HG03565 (cell line): Measurements from ENCODE around the gene DPEP2.
A peak's percentile ranks its signal among the peaks of the same experiment; 100 is the strongest.
"Not testable (repeated sequence)": the region's sequence is repeated elsewhere in the genome, so short reads cannot be mapped to it uniquely, and the experiment has no call there.

Experiments used
- ATAC-seq: cut with Tn5 transposase; IDR thresholded peaks from one replicate; pipeline ENCODE4 v1.9.1; 2021; ENCODE audit warnings: mild to moderate bottlenecking, moderate library complexity; ENCODE audit not compliant: unreplicated experiment

DPEP2 gene

GRCh38 chr16:67977005-67977404, 22.3 kb downstream of the DPEP2 start:
- no peak for ATAC-seq

DNA sequence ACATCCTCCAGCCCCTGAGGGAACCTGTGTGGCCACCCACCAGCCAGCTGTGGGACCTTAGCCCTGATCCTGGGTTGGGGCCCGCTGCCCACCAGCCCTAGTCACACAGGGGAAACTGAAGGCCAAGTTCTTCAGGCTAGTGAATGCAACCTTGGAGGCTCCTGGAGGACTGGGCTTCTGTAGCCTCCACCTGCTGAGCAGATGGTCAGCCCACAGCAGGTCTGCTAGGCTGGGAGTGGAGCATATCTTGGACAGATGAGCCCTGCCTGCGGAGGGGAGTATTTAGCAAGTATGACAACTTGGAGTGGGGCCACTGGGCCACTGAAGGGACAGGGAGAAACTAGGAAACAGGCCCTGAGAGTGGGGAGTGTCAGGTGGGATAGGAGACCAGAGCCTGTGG, 23.1 kb downstream of the DPEP2 start:
- ATAC-seq, result no peak

DNA sequence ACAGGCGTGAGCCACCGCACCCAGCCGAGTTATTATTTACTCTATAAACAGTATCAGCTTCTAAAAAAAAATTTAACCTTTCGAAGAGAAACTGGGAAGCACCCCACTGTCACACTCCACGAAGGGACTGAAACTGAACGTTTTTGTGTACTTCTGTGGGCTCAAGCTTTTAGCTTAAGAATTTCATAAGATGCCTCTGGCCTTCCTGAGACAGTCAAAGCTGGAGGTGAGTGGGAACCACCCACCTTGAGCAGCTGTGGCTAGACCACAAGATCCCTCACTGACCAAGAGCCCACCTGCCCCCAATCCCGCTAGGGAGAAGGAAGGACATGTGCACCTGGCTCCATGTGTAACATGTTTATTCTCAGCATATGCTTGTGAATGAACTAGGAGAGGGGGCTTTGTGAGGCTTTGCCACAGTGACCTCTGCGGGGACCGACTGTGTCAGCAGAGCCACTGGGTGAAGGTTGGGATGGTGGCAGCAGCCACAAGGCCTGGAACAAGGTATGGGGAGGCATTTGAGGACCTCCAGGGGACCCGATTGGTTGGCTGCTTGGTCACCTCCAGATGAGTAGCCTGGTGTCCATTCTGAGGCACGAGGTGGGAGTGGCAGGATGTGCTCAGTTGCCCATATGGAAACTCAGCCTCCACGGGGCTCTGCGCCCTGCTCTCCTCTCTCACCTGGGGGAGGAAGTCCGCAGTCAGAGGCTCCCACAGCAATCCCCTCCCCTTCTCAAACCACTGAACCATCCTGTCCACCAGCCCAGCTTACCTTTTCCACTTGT, 23.8 kb downstream of the DPEP2 start:
- ATAC-seq, result no peak

DNA sequence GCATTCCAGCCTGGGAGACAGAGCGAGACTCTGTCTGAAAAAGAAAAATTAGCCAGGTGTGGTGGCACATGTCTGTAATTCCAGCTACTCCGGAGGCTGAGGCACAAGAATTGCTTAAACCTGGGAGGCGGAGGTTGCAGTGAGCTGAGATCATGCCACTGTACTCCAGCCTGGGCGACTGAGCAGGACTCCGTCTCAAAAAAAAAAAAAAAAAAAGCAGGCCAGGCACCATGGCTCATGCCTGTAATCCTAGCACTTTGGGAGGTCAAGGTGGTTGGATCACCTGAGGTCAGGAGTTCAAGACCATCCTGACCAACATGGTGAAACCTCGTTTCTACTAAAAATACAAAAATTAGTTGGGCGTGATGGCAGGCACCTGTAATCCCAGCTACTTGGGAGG, 27.0 kb downstream of the DPEP2 start:
- ATAC-seq, result not testable (repeated sequence)

DNA sequence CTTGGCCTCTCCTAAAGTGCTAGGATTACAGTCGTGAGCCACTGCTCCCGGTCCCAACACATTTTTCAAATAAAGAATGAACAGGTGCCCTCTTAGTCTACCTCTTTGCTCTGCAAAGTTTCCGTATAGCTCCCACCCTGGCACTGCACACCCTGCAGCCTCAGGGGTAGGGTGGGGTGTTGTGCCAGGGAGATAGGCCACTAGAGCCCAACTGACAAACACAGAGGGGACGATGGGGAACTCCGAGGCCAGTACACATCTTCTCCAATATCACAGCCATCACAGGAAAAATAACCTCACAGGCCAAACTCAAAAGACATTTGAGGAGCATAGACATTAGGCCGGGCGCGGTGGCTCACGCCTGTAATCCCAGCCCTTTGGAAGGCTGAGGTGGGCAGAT, 28.2 kb downstream of the DPEP2 start:
- ATAC-seq, result no peak

DNA sequence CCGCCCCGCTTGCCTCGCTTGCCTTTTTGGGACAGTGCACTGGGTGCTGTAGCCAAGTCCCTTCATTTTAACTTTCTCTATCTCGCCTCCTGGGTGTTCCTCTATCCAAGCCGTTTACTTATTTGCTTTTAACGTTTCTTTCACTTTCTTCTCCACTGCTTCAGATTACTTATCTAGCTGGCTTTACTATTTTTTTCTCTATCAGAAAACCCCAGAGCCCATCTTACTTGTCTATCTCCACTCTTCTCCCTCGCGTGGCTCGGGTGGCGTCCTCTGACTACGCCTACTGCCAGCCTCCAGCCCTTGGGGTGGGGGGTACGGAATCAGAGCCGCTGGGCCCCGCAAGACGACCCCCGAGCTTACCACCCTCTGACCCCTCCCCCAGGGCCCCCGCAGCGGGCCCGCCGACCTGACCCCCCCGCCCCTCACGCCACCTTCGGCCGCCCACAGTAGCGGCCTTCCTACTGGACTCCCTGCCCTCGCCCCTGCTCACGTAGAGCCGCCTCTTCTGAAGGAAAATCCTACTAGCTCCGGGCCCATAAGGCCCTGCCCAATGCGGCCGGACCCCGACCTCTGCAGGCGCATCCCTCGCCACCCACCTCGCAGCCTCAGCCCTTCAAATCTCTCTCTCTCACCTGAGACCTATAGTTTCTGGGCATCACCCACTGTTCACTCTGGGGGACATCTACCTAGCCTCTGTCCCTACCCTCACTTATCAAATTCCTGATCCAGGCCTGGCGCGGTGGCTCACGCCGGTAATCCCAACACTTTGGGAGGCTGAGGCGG, 29.8 kb downstream of the DPEP2 start:
- ATAC-seq, result no peak

DNA sequence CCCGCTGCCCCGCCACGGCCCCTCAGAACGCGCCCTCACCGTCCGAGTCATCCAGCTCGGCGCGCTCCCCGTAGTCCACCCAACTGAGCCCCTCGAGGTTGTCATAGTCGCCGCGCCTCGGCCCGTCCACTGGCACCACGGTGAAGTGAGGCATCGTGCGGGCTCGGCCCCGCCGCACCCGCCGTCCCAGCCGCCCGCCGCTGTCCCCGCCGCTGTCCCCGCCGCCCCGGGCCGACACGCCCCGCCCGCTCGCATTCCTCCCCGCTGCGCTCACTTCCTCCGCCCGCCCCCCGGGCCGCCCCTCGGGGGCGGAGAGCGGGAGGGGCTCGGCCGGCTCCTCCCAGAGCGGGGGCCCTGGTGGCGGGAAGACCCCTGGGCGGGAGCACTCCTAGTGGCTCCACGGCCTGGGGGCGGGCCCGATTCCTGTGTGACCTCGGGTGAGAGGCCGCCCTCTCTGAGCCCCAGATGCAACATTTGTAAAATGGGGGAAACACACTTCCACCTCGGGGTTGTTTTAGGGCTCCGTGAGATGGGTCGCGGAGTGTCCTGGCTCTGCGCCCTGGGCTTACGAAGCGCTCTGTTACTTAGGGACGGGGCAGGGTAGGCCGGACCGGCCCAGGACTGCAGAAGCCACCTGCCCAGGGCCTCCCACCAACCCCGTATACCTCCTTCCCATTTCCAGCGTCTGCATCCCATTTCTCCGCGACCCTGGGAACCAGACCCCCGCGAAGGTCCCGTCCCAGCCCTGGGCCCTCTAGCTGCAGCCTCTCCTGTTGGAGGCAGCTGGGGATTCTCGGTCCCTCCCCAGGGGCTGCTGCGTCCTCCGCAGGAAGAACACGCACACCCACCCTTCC, 30.7 kb downstream of the DPEP2 start, which contains the start of gene SLC12A4:
Gene SLC12A4 (minus strand): TSS at position 238 of the 854 bp plus-strand sequence. CDS start 84 bp downstream, at position 154.
- peak; percentile 63 for ATAC-seq

- ATAC-seq, result peak; percentile 18
These were observed 31.3 kb downstream of the DPEP2 start for GRCh38 chr16:67967958-67968399.

DNA sequence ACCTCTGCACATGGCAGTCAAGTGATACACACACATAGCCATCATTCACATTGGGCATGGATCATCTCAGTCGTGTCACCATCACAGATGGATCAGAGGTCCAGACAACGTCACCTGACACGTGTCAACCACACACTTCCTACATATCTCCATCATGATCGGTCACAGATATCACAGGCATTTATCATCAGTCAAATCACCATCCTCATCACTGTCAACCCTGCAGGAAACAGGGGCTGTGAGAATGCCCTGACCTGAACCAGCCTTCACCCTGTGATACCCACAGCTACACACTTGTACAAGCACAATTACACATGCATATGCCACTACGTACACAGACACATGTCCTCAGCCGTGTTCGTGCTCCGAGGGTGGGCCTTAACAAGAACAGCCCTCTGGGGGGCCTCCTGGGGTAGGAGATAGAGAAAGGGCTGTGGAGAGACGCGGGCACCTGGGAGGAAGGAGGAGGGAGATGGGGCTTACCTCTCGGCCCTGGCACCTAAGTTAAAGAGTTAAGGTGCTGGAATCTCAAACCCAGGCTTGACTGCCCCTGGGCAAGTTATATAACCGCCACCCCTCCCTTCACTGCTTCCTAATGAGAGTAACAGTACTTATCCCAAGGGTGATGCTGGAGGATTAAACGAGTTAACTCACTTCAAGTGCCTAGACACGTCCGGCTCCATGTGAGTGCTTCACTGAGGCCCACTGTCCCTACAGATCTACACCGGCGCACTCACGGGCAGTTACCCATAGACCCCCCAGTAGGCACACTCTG, 31.9 kb downstream of the DPEP2 start:
- ATAC-seq, result no peak

- ATAC-seq, result no peak
These were observed 32.6 kb downstream of the DPEP2 start for GRCh38 chr16:67966549-67967182.

- no peak for ATAC-seq
These were observed 33.4 kb downstream of the DPEP2 start for GRCh38 chr16:67965668-67966548.

- ATAC-seq, result no peak
These were observed 34.7 kb downstream of the DPEP2 start for GRCh38 chr16:67964477-67965131.

GRCh38 chr16:67963662-67964321, 35.5 kb downstream of the DPEP2 start:
- no peak for ATAC-seq

- ATAC-seq, result no peak
These were observed 36.0 kb downstream of the DPEP2 start for GRCh38 chr16:67963292-67963661.

DNA sequence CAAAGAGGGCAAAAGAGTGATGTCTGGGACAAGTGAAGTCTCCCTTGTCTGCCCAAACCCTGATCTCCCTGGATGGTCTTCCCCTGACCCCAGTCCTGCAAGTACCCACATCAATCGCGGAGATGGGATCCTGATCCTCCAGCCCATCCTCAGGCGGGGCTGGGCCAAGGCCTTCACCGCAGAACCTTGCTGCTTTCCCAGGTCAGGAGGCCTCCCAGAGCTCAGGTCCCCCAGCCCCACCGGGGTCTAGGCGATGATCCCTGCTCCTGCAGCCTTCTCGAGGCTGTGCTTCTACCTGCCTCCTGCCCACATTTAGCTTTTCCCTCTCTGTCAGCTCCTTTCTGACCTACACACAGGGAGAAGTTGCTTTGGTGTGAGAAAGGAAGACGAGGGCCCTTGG, 37.1 kb downstream of the DPEP2 start:
- ATAC-seq, result no peak

- no peak for ATAC-seq
These were observed 37.7 kb downstream of the DPEP2 start for GRCh38 chr16:67961551-67961957.

GRCh38 chr16:67959536-67960329, 39.6 kb downstream of the DPEP2 start:
- no peak for ATAC-seq
